Measurements from ENCODE around the gene CENPV.
A peak's percentile ranks its signal among the peaks of the same experiment; 100 is the strongest.
"Not testable (repeated sequence)": the region's sequence is repeated elsewhere in the genome, so short reads cannot be mapped to it uniquely, and the experiment has no call there.

The CENPV gene

GRCh38 chr17:16353317-16354174 is at the start of gene CENPV:
CENPV (minus strand) TSS chr17:16353469; CDS start chr17:16353436, 33 bp downstream.
- no peak for FAIRE-seq

GRCh38 chr17:16398270-16399267 is 45.3 kb upstream of the CENPV start:
- FAIRE-seq, result no peak

- FAIRE-seq, result not testable (repeated sequence)
Measured at GRCh38 chr17:16396693-16397092, 43.4 kb upstream of the CENPV start.

- not testable (repeated sequence) for FAIRE-seq
Measured at GRCh38 chr17:16395887-16396286, 42.6 kb upstream of the CENPV start.

- not testable (repeated sequence) for FAIRE-seq
Measured at GRCh38 chr17:16392491-16392890, 39.2 kb upstream of the CENPV start.

GRCh38 chr17:16391451-16391850 is 38.2 kb upstream of the CENPV start:
- no peak for FAIRE-seq

GRCh38 chr17:16386126-16386507 is 32.8 kb upstream of the CENPV start:
- not testable (repeated sequence) for FAIRE-seq

- no peak for FAIRE-seq
Measured at GRCh38 chr17:16384557-16384956, 31.3 kb upstream of the CENPV start.

DNA sequence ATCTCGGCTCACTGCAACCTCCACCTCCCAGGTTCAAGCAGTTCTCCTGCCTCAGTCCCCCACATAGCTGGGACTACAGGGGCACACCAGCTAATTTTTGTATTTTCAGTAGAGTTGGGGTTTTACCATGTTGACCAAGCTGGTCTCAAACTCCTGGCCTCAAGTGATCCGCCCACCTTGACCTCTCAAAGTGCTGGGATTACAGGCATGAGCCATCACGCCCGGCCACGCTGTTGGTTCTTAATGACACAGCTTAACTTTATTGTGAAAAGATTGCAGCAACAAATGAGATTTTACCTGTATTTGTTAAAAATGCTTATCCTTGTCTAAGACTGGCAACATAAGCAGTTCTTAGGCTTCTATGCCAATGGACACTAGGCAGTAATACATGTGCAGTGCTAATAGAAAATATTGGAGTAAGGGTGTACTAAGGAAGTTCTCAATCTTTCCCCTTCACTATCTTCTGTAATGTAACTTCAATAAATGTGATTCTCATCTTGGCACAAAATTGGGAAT is 30.6 kb upstream of the CENPV start:
- no peak for FAIRE-seq

DNA sequence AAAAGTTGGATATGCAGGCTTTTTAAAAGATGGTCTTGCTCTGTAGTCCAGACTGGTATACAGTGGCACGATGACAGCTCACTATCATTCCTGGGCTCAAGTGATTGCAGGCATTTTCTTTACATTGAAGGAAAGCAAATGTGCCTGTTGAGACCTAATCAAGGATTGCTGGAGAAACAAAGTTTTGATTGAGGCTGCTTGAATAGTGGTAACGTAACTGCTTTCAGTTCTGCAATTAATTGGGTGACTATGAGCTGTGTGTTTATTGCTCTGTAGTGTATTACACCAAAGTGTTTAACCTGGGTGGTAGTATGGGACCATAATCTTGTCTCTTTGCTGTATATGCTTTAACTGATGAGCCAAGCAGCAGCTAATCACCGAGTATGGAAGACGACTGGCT is 29.9 kb upstream of the CENPV start:
- FAIRE-seq, result no peak

GRCh38 chr17:16381496-16381820 is 28.2 kb upstream of the CENPV start:
- FAIRE-seq, result no peak

DNA sequence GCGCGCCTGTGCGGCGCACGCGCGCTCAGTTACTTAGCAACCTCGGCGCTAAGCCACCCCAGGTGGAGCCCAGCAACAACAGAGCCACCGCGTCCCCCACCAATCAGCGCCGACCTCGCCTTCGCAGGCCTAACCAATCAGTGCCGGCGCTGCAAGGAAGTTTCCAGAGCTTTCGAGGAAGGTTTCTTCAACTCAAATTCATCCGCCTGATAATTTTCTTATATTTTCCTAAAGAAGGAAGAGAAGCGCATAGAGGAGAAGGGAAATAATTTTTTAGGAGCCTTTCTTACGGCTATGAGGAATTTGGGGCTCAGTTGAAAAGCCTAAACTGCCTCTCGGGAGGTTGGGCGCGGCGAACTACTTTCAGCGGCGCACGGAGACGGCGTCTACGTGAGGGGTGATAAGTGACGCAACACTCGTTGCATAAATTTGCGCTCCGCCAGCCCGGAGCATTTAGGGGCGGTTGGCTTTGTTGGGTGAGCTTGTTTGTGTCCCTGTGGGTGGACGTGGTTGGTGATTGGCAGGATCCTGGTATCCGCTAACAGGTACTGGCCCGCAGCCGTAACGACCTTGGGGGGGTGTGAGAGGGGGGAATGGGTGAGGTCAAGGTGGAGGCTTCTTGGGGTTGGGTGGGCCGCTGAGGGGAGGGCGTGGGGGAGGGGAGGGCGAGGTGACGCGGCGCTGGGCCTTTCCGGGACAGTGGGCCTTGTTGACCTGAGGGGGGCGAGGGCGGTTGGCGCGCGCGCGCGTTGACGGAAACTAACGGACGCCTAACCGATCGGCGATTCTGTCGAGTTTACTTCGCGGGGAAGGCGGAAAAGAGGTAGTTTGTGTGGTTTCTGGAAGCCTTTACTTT is 27.6 kb upstream of the CENPV start, which contains the start of gene UBB:
Gene UBB, plus strand, starts transcription at position 452 of the 856 bp plus-strand sequence. CDS start 817 bp downstream, outside the sequence.
- FAIRE-seq, result peak; percentile 97

DNA sequence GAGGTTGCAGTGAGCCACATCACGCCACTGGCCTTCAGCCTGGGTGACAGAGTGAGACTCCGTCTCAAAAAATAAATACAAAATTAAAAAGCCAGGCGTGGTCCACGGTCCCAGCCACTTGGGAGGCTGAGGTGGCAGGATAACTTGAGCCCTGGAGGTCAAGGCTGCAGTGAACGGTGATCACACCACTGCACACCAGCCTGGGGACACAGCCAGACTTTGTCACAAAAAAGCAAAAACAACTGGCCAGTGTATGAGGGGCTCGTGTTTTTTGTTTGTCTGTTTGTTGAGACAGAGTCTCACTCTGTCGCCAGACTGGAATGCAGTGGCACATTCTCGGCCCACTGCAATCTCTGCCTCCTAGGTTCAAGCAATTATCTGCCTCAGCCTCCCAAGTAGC is 26.4 kb upstream of the CENPV start:
- FAIRE-seq, result no peak

GRCh38 chr17:16378636-16379282 is 25.5 kb upstream of the CENPV start:
- FAIRE-seq, result no peak

- FAIRE-seq, result no peak
Measured at GRCh38 chr17:16377941-16378341, 24.7 kb upstream of the CENPV start.

DNA sequence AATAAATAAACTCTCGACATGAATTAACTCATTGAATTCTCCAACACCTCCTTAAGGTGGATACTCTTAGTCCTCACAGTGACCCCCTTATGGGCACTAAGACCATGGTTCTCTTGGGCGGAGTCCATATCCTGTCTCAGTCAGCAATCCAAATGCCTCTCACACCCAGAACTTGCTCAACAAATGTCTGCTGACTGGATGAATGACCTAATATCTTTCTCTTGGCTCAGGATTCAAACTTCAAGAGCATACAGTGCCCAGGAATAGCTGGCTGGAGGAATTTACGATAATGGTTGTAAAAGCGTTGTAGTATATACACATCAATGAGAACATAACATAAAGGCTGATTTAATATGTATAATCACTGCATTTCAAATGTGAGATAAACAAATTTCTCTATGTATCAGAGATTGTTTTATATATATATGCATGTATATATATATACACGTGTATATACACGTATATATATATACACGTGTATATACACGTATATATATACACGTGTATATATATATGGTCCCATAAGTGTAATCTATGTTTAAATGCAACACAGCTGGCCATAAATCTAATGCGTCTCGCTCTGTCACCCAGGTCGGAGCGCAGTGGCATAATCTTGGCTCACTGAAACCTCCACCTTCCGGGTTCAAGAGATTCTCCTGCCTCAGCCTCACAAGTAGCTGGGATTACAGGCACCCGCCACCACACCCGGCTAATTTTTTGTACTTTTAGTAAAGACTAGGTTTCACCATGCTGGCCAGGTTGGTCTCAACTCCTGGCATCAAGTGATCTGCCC is 21.1 kb upstream of the CENPV start:
- no peak for FAIRE-seq

DNA sequence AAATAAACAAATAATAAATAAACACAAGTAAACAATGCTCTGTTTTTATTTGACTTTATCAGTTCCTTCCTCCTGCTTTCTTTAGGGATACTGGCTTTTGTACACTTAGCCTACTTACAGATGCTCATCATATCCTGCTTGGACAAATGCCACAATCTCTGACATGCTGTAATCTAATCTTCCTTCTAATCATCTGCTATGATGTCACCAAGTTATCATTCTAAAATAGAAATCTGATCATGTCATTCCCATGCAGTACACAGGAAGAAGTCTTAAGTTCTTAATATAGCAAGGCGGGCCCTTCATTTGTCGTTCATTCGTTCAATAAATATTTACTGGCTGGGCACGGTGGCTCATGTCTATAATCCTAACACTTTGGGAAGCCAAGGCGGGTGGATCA is 18.5 kb upstream of the CENPV start:
- no peak for FAIRE-seq

DNA sequence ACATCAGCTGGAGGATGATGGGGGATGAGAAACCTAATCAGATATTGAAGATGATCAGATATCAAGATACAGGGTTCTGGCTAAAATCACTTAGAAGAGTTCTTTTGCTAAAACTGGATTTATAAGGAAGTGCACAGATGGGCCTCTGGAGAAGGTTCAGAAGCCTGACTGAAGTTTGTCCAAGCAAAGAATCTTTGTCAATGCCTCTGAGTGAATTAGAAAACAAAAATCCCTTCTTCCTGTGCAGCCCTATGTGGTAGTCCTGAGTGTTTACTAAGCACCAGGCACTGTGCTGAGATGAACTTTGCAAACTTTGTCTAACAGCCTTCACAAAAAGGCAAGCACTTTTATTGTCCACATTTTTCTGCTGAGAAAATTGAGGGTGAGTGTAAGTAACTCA is 11.4 kb upstream of the CENPV start:
- no peak for FAIRE-seq

DNA sequence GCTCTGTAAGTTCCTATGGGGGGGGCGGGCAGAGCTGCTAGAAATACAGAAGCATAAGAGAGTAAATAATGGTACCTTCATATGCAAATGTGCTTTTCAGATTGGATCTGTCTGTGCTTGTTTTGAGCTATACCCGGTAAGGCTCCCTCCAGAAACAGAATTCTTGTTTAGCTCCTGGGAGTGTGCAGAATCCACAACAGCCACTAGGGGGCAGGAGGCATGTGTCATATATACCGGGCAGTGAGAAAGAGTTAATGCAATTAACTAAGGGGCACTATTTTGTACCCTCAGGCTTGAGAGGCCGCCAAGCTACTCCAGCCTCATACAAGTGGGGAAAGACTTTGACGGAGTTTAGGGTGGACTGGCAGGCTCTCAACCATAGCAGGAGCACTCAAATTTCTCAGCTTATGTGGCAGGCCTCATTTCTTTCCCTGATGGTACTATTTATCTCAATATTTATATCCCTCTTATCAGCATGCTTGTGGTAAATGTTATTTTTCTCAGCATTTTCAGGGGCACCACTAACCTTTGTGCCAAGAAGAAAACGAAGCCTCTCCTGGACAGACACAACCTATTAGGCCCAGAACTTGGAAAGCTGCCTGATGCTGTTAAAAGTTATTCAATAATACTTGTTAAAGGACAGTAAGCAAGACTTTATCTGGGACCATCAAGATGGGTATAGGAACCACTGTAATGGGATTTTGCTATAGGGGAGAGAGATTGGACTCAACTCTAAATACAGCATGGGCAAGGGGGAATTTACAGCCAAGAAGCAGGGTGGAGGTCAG is 10.7 kb upstream of the CENPV start:
- no peak for FAIRE-seq

GRCh38 chr17:16361874-16362273 is 8.6 kb upstream of the CENPV start:
- FAIRE-seq, result no peak

Measured in A204.1 (cell line).